GM21367 (cell line): ENCODE results near the gene RAD21L1.

Source experiments
- ATAC-seq: cut with Tn5 transposase; IDR thresholded peaks from one replicate; pipeline ENCODE4 v1.9.1; 2021; ENCODE audit not compliant: unreplicated experiment

The RAD21L1 gene

DNA sequence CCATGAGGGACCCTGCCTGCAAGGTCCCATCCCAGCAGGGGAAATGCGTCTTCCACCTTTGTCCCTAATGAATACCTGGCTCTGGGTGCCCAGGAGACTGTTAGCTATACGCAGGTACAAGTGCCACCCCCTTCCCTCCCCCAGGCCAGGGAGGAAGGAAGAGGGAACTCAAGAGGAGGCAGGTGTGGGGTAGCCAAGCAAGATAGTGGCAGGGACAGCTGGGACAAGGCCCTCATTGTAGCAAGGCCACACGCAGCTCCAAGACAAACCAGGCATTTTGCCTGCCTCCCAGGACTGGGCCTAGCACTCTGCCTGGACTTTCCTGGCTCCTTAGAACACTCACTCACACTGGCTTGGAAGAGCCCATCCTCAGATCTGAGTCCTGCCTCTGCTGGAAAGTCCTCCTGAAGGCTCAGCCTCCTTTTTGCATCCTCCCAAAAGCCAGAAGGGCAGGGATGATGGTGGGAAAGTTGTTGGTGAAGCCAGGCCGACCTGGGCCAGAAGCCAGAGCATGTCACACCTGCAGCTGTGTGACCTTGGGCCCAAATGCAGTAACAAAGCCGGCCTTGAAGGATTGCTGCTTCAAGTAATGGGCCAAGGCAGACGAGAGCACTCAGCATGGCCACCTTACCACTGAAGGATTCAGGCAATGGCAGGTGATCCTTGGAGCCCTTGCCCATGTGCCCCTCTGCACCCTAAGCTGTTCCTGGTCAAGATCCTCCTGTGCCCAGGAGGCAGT is 68.0 kb downstream of the RAD21L1 start:
- no peak for ATAC-seq

DNA sequence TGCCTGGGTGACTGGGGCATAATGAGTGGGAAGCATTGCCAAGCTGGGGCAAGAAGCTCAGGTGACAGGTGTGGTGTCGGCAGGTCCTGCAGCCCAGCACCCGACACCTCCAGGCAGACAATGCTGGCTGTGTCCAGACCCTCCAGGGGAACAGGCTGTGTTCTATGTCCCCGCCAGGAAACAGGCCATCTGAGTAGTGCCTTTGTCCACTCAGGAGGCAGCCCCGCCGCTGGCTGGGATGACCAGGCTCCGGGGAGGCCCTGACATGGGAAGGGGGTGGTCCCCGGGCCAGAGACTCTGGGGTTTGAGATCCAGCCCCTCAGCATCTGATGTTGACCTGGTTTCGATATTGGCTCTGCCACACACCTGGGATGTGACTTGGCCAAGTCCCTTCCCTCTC is 68.7 kb downstream of the RAD21L1 start:
- no peak for ATAC-seq

- ATAC-seq: no peak
Observed at GRCh38 chr20:1295276-1295930, 69.6 kb downstream of the RAD21L1 start.

DNA sequence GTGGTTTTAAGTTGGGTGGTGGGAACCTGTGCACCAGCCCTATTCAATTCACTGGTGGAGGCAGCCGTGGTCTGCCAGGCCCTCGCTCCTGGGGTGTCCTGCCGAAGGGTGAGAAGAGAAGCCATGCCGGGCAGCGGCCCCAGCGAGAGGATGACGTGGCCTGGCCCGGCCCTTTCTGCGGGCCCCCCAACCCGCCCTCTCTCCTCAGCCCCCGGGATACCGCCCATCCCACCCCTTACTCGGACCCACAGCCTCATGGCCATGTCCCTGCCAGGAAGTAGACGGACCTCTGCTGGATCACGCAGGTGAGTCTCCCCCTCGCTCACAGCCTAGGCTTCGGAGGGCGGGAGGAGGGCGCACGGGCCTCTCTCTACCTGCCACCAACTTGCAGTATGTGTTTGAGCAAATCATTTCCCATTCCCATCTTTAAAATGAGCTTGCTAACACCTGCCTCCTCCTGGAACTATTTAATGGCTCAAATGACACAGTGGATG is 70.3 kb downstream of the RAD21L1 start:
- no peak for ATAC-seq

- no peak for ATAC-seq
Observed at GRCh38 chr20:1296922-1297321, 71.1 kb downstream of the RAD21L1 start.

DNA sequence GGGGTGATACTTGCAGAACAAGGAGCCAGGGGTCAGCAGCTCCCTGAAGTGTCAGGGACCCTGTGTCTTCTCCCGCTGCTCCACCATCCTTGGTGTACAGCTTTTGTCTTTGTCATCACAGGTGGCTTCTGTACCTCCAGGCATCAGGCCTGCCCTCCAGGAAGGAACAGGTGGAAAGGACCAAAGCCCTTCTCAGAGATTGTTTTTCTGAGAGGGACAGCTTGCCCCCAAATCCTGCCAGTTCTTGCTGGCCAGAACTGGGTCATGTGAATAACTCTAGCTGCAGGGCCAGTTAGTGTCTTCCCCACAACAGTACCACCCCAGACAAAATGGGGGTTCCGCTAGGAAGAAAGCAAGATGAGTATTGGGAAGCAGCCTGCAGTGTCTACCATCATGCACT is 71.6 kb downstream of the RAD21L1 start:
- ATAC-seq: no peak

DNA sequence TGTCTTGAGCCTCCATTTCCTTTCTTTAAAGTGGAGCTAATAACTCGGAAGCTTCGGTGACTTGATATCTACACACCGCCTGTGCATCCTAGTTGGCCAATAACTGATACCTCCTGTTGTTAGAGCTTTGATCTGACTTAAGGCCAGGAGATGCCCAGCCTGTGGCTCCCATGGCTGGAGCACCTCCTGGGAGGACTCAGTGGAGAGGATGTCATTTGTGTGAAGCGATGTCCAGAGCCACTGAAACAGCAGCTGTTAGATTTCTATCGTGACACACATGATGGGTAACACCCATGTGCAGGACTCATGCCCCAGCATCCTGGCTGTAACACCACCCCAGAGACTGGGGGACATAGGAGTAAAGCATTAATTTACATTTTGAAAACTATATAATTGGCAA is 72.3 kb downstream of the RAD21L1 start:
- no peak for ATAC-seq

- no peak for ATAC-seq
Observed at GRCh38 chr20:1298888-1299511, 73.2 kb downstream of the RAD21L1 start.

GRCh38 chr20:1299522-1299921 is 73.7 kb downstream of the RAD21L1 start:
- no peak for ATAC-seq

DNA sequence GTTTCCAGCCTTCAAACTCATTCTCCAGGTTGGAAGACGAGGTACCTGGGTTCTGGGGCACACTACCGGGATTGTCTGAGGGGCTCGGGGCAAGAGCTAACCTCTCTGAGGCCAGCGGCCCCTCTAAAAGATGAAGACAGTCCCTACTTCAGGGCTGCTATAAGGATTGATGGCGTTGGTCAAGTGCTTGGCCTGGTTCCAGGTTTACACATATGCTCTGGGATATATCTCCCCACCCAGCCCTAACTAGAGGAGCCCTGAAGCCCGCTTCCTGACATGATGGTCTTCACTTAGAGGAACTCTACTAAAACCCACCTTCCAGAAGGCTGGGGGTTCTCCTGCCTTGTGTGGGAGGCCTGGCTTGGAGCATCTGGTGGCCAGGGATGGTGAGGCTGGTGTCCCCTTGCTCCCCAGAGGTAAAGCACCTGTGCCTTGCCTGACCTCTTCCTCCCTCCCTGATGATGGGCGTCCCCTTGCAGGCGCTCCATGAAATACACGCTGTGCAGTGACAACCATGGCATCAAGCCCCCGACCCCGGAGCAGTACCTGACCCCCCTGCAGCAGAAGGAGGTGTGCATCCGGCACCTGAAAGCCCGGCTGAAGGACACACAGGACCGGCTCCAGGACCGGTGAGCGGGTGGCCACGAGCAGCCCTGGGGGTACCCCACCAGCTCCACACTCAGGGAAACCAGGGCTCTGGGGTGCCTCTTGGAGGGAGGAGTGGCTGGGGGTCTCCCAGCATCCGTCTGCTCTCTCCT is 74.4 kb downstream of the RAD21L1 start:
- ATAC-seq: no peak

- no peak for ATAC-seq
Observed at GRCh38 chr20:1301031-1301529, 75.2 kb downstream of the RAD21L1 start.

GRCh38 chr20:1302685-1303541 is 77.1 kb downstream of the RAD21L1 start:
- ATAC-seq: no peak

- ATAC-seq: no peak
Observed at GRCh38 chr20:1304710-1305515, 79.1 kb downstream of the RAD21L1 start.
